Fibroblast of skin of scalp (primary cell): ENCODE data around the gene ACTR3.

Source experiments
- DNase-seq: peaks from one replicate; pipeline ENCODE4 v3.0.0-alpha.2; 2013

ACTR3 gene

DNA sequence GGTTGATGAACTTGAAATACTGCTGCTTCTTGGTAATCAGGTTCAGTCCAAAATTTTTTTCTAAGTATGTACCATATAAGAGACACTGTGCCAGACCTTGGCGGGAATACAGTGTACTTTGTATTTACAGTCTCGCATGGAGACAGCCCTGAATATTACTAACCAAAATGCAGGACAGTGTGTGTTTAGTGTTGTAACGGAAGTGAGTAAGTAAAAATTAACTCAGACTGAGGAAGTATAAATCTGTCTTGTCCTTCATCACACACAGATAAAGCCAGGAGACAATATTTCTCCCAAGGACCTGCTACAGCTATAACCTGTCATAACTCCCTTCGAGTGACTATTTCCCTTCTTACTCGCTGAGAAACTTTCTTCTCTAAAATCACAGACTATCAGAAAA lies 76.9 kb downstream of the ACTR3 start:
- DNase-seq = no peak

DNA sequence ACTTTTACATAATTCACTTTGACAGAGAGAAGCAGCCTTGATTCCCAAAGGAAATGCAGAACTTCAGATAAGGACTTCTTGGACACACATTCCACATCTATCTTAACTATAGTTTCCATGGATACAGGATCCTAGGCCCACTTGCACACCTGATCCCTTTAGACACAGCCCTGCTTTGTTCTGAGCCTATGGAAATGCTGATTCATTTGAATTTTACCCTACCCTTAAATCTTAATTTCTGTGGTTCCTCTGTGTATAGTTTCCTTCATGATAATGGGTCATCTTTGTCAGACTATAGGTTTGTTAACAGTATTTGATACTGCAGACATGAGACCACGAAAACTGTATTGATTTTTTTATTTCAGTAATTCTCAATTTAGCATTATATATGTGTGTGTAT lies 77.4 kb downstream of the ACTR3 start:
- DNase-seq = no peak

GRCh38 chr2:113972766-113973165 lies 82.9 kb downstream of the ACTR3 start:
- DNase-seq = no peak

DNA sequence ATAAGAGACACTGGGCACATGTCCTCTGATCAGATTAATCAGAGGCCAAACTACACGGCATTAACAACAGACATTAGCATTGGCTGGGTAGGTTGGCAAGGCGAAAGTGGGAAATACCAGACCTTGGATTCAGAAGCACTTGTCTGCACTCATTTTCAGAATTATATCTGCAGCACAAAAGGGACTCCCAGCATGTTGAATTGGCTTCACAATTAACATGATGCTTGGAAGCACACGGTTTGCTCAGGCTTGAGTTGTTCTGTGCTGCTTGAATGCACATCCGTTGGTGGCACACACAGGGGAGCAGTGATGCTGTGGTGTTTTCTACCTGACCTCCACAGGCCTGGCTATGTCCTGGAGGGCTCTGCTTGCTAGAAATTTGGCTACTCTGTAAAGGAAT lies 83.9 kb downstream of the ACTR3 start:
- DNase-seq = no peak

- DNase-seq = no peak
Measured at GRCh38 chr2:113974727-113975126, 84.8 kb downstream of the ACTR3 start.

DNA sequence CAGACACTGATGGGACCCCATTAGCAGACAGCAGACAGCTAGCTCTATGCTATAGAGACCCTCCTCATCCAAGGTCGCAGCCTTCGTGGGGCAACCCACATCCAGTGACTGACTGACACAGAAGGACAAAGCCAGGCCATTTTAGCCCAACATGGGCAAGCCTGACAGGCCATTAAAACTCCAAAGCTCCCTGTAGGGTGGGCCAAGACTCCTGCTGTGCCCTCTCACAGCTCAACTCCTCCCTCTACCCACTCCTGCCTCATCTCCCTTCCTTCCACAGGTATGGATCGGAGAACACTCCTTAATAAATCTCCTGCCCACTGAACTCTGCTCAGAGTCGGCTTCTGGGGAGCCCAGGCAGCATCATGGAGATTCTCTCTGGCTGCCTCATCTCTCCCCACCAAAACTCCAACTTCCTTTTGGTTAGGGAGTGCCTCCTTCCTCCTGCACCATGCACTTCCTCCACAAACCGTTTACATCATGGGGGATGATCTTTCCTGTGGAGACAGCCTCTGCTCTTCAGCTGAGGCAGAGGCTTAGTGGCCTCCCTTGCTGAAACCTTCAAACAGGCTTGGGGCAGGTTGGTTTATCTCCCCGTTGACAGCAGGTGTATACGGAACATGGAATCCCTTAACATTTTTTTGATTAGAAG lies 86.5 kb downstream of the ACTR3 start:
- no peak for DNase-seq

DNA sequence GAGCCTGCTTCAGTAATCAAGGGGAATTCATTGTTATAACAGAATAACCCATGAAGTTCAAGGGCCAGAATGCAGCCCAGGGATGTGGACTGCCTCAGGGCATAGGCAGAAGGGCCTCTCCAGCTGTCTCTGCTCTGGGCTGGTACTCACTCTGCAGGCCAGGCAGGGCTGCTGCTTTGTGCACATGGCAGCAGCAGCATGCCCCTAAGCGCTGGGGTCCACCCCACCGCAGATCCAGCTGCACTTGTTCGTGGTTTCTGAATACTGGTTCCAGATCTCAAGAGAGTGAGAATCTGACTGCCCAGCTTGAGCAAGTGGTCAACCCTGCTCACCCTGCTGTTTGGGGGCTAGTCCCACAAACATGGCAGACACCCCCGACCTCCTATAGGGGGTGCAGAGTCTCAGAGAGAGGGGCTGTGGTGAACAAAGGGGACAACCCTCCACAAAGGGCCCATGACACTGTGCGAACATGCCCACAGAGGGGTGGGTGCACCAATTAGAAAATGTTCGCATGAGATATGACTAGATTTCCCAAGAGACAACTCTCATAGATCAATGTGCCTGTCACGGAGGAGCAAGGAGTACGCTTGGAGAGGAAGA lies 87.3 kb downstream of the ACTR3 start:
- DNase-seq = no peak

GRCh38 chr2:113977660-113978523 lies 88.0 kb downstream of the ACTR3 start:
- no peak for DNase-seq

DNA sequence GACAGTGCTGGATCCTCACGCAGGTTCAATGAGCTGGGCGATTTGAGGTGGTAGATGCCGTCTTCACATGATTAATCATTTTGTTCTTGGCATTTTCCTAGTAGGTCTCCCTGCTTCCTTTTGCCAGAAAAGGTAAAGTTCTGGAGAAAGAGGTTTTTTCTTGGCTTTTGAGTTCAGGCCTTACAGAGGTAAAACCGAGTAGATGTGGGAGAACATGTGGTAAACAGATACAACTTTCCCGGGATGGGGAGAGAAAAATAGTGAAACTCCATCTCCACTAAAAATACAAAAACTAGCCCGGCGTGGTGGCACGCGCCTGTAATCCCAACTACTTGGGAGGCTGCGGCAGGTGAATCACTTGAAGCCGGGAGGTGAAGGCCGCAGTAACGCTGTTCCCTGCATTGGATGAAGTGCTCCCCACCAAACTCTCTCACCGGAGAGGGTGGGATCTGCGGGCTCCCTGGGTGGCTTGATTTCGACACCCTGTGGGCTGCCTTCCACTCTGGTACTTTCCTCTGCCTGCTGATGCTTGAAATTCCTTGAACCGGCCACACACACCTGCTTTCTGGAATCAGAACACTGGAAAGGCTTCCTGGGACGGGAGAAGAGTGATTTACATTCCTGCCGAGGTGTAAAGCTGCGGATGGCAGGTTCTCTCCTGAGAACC lies 88.8 kb downstream of the ACTR3 start:
- no peak for DNase-seq

DNA sequence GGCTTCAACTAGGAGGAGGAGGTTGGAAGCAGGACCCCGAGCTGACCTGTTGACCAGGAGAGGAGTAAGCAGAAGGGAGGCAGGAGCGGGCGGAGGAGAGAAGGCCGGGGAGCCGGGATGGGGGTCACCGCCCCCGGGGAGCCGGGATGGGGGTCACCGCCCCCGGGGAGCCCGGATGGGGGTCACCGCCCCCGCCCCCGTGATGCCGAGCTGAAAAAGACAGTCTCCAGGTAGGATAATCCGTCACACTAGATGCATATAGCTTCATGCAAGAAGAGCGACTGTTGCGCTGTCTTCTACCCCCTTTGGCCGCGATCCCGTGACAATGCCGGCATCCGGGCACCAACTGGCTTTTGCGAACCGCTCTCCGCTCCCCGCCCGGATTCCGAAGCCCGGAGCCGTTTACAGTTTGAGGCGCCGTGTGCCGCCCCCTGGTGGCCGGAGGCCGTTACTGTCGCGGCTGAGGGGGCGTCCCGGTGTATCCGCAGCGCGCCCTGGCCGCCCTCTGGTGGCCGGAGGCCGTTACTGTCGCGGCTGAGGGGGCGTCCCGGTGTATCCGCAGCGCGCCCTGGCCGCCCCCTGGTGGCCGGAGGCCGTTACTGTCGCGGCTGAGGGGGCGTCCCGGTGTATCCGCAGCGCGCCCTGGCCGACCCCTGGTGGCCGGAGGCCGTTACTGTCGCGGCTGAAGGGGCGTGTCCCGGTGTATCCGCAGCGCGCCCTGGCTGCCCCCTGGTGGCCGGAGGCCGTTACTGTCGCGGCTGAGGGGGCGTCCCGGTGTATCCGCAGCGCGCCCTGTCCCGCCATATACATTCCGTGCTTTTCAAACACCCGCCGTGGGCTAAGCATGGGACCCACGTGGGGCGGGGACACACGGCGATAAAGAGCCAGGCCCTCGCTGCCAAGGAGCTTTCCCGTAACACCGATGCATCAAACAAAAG lies 89.6 kb downstream of the ACTR3 start:
- no peak for DNase-seq

DNA sequence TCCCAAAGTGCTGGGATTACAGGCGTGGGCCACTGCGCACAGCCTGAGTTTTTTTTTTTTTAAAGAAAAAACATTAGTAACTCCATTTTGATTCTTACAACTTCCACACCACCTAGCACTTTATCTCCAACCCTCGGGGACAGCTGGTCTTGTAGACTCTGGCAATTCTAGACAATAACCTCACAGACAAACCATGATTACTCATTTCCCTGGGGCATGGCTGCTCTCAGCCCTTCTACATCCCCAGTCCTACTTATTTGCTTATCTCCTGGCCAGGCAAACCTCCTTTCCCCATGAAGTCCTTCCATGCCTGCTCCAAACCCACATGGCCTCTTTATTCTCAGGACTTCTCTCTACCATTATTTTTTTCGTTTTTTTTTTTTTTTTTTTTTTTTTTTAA lies 91.1 kb downstream of the ACTR3 start:
- peak; percentile 79 for DNase-seq

DNA sequence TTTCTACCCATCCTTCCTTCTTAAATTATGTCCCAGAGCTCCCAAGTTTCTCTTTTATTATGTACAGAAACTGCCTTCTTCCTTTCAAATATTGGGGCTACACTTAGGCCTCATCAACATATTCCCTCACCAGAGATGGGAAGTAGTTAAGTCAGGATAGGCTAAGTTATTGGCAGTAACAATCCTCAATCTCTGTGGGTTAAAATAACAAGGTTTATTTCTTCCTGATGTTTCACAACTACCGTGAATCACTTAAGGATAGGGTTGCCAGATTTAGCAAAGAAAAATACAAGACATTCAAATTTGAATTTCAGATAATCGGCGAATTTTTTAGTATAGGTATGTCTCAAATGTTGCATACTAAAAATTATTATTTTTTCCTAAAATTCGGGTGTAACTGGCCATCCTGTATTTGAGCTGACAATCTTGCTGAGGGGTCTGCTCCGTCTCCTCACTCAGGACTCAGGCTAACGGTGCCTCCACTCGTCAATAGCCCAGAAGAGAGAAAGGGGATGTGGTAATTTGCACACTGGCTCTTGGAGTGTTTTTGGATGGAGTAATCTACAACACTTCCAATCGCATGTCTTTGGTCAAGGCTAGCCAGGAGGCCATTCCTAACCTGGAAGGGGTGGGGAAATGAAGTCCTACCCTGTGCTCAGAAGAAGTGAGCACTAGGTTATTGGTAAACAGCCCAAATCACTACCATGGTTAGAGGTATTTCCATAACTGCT lies 91.7 kb downstream of the ACTR3 start:
- DNase-seq = peak; percentile 37

DNA sequence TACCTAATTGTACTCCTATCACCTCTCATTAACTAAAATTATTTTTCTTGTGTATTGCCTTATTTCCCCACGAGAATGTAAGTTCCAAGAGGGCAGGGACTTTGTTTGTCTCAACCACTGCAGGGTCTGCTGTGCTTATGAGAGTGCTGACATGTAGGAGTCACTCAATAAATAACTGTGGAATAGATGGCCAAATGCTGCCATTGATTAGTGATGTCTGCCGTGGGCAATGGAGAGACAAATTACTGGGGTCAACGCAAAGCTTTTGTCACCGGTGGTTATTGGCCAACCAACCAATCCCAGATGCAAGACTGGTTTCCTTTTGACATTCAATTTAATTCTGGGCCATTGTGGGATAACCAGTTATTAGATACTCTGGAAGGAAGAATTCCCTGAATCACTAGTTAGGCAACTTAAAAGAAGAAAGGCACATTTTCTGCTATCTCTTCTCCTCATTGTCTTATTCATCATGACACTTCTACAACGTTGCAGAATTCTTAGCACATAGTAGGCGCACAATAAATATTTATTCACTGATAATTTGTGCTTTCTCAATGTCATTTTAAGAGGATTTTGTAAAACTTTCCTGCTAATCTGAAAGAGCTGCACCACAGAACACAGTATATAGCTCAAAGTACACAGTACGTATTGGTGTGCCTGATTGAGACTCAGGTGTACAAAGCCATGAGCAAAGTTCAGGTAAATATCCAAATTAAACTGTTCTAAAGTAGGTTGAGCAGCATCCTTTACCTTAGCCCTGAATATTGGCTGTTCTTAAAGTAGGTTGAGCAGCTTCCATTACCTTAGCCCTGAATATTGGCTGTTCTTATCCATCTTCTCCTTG lies 95.9 kb downstream of the ACTR3 start:
- DNase-seq = no peak

DNA sequence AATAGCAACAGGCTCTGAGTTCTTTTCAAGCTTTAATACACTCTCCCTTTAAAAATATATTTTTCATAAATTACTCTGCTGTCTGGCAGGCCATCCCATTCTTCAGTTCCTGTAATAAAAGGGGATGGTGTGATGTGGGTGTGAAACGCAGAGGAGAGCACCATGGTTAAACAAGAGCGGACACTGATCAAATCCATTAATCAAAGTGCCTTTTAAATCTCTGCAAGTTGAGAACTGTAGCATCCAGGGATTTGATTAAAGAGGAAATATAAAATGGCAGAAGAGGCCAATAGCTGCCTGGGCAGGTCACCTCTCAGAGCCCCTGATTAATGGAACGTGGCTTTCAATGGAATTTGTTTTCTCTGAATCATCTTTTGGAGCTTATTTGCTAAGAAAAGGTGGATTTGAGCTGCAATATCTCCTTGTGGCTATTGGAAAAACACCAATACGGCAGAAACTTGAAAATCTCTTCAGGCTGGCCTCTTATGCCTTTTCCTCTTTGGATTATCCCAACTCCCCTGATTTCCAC lies 96.9 kb downstream of the ACTR3 start:
- DNase-seq = no peak

DNA sequence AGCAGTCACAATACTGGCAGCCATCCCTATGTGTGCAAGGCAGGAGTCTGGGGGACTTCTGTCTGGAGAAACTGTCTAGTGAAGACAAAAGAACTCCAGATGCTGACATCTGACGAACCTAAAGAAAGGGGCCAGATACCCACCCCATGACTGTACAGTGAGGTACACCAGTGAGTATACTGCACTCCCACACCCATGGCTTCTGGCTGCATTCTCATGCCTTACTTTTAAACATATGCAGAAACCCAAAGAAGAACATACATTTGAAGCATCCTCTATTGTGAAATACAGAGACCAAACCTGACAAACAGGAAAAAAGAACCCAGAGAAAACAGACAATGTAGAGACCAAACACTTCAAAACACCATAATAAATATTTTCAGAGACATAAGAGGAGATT lies 102.2 kb downstream of the ACTR3 start:
- DNase-seq = no peak

- DNase-seq = no peak
Measured at GRCh38 chr2:113996671-113997594, 107.0 kb downstream of the ACTR3 start.

- no peak for DNase-seq
Measured at GRCh38 chr2:114001152-114001551, 111.3 kb downstream of the ACTR3 start.

GRCh38 chr2:114001937-114002336 lies 112.0 kb downstream of the ACTR3 start:
- no peak for DNase-seq
